HG02943 (cell line): ENCODE data around the gene SARDH.

Source experiments
- ATAC-seq: cut with Tn5 transposase; IDR thresholded peaks from one replicate; pipeline ENCODE4 v1.9.1; 2021; ENCODE audit warnings: mild to moderate bottlenecking, low read depth, moderate library complexity; ENCODE audit not compliant: unreplicated experiment

The SARDH gene

GRCh38 chr9:133616643-133617405, 121.3 kb downstream of the SARDH start:
- no peak for ATAC-seq

- ATAC-seq: no peak
These were observed 122.5 kb downstream of the SARDH start for GRCh38 chr9:133615606-133616188.

GRCh38 chr9:133615186-133615585, 123.0 kb downstream of the SARDH start:
- ATAC-seq: no peak

DNA sequence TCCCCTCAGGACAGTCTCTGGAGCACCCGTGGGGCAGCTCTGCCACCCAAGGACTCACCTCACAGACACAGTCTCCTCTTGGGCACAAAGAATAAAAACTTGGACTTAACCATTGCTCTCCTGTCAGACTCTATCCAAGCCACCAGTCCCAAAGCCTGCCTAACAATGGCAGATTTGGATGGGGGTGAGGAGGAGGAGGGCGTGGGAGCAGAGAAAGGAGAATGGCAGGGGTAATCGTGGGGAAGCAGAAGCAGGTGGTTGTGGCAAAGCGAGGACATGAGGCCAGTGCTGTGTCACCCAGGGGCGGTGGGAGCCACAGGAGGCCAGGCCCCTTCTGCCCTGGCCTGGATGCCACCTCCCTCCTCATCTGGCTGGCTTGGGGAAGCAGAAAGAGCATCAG, 123.5 kb downstream of the SARDH start:
- ATAC-seq: no peak

- ATAC-seq: no peak
These were observed 124.1 kb downstream of the SARDH start for GRCh38 chr9:133614056-133614455.
